Type B pancreatic cell (in vitro differentiated cells): ENCODE measurements around the gene SPOCK1. TPM values are rescaled to one million over a fixed set of nuclear protein-coding genes. Genes with fewer than 3 reads are reported as not detected.

Experiments
- DNase-seq: peaks from one replicate; pipeline ENCODE4 v3.0.0; 2021; ENCODE audit warnings: mixed read lengths; ENCODE audit not compliant: unreplicated experiment; ENCODE audit errors: extremely low spot score
- H3K27ac Mint-ChIP-seq: 2 replicates; pipeline ENCODE4 v1.8.0; 2021; ENCODE audit warnings: mild to moderate bottlenecking, mixed read lengths
- H3K27me3 Mint-ChIP-seq: 2 replicates; pipeline ENCODE4 v1.8.0; 2021; ENCODE audit warnings: mixed read lengths
- H3K36me3 Mint-ChIP-seq: 2 replicates; pipeline ENCODE4 v1.8.0; 2021; ENCODE audit warnings: mixed read lengths
- H3K4me1 Mint-ChIP-seq: one replicate; pipeline ENCODE4 v1.8.0; 2021; ENCODE audit warnings: mixed read lengths; ENCODE audit not compliant: unreplicated experiment
- H3K4me3 Mint-ChIP-seq: 2 replicates; pipeline ENCODE4 v1.8.0; 2021; ENCODE audit warnings: mild to moderate bottlenecking, mixed read lengths
- H3K9me3 Mint-ChIP-seq: 2 replicates; pipeline ENCODE4 v1.8.0; 2021; ENCODE audit warnings: mixed read lengths
- total RNA-seq: library from RNA; stranded (reverse); gene quantifications from 2 replicates; pipeline ENCODE4 v1.2.1, GENCODE V29; 2021; ENCODE audit warnings: low replicate concordance
- TF ChIP-seq, protein P1 (sequence below): fragments of 200-600 bp; sonication (generic); conservative IDR thresholded peaks from 2 replicates; pipeline ENCODE4 v1.5.0; 2021; ENCODE audit warnings: antibody characterized with exemption, mild to moderate bottlenecking

SPOCK1 gene
- total RNA-seq, 1 donor from 2014 or later, result 45.1 TPM

DNA sequence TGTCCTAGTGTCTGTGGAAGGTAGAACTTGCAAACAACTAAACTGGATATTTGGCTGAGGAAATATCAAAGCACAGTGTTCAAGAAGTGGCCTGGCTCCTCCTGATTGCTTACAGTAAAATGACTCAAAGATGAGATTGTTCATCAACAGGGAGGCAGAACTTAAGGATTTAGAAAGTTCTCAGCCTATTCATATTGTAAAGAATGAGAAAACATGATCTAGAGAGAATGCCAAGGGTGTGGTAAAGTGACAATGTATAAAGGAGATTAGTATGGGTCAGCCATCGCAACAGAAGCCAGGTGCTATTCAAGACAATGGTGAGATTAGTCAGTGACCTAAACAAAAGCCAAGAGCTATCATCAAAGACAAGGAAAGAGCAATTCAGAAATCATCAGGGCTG lies 372.3 kb downstream of the SPOCK1 start:
- peaks cover 5% of the 10 kb centered on the region for H3K36me3 Mint-ChIP-seq
- no peak overlapping the region for H3K4me3 Mint-ChIP-seq
- TF ChIP-seq, protein P1, sequence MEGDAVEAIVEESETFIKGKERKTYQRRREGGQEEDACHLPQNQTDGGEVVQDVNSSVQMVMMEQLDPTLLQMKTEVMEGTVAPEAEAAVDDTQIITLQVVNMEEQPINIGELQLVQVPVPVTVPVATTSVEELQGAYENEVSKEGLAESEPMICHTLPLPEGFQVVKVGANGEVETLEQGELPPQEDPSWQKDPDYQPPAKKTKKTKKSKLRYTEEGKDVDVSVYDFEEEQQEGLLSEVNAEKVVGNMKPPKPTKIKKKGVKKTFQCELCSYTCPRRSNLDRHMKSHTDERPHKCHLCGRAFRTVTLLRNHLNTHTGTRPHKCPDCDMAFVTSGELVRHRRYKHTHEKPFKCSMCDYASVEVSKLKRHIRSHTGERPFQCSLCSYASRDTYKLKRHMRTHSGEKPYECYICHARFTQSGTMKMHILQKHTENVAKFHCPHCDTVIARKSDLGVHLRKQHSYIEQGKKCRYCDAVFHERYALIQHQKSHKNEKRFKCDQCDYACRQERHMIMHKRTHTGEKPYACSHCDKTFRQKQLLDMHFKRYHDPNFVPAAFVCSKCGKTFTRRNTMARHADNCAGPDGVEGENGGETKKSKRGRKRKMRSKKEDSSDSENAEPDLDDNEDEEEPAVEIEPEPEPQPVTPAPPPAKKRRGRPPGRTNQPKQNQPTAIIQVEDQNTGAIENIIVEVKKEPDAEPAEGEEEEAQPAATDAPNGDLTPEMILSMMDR, result no peak
- peaks cover 15% of the 10 kb centered on the region for H3K27me3 Mint-ChIP-seq
- H3K27ac Mint-ChIP-seq, result no peak overlapping the region
- H3K4me1 Mint-ChIP-seq, result no peaks in the 10 kb centered on the region
- no peak for DNase-seq
- peaks cover 6% of the 10 kb centered on the region for H3K9me3 Mint-ChIP-seq

DNA sequence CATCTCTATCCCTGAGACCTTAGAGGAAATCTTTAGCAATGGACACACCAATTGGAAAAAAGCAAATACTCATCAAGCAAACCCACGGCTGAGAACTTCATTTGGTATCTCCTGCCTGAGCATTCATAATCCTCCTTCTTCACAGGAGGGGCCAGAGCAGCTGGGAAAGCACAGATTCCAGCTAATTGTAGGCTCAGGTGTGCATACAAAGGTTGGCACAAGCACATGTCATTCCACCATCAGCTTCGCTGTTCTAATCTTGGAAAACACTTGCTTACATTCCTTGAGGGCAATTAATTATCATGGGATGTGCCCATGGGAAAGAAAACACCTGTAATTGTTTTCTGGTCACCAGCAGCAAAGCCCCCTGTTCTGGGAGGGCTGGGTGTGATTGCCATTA lies 376.6 kb downstream of the SPOCK1 start:
- Mint-ChIP-seq H3K4me1 (peaks cover 5% of the 10 kb centered on the region), H3K36me3 (no peaks in the 10 kb centered on the region), H3K4me3 (no peak overlapping the region), H3K9me3 (no peaks in the 10 kb centered on the region), H3K27me3 (peaks cover 15% of the 10 kb centered on the region), H3K27ac (no peak overlapping the region)
- no peak for DNase-seq
- TF ChIP-seq, protein P1, result no peak

DNA sequence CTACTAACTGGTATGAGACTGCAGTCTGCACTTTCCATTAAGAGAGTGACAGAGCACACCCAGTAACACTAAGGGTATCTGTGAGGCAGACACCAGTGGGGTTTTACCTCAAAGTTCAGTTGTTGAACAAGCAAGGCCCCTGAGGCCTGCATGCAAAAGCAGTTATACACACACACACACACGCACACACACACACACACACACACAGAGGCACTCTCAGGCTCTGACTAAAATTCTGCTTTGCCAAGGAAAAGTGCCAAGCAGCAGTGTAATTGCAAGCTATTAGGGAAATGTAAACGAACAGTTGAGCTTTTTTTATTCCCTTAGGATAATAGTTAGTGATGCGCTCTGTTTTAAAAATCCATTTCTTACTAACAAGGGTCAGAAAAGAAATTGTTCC lies 377.1 kb downstream of the SPOCK1 start:
- Mint-ChIP-seq H3K36me3 (no peaks in the 10 kb centered on the region), H3K27me3 (peaks cover 16% of the 10 kb centered on the region), H3K27ac (no peak overlapping the region), H3K4me1 (peaks cover 5% of the 10 kb centered on the region), H3K4me3 (no peak overlapping the region), H3K9me3 (no peaks in the 10 kb centered on the region)
- no peak for DNase-seq
- TF ChIP-seq, protein P1, result no peak

DNA sequence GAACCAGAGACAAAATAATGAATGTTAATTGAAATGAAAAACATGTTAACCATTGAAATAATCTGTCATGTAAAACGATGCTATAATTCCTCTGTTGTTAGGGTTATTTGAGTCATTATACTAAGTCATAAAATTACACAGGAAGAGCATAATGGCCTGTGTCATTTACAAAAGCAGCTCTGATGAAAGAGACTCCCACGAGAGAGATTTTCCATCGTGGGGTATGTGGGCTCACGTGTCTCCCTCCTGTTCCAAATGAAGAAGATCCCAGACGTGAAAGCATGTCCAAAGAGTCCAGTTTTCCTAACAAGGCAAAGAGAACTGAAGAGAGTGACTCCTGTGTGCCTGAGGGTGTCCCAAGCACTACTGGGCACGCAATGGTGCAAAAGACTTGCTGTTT lies 379.8 kb downstream of the SPOCK1 start:
- TF ChIP-seq, protein P1, result no peak
- Mint-ChIP-seq H3K27me3 (peaks cover 16% of the 10 kb centered on the region), H3K36me3 (no peaks in the 10 kb centered on the region), H3K27ac (no peak overlapping the region), H3K9me3 (no peaks in the 10 kb centered on the region), H3K4me1 (peaks cover 5% of the 10 kb centered on the region), H3K4me3 (no peak overlapping the region)
- no peak for DNase-seq

DNA sequence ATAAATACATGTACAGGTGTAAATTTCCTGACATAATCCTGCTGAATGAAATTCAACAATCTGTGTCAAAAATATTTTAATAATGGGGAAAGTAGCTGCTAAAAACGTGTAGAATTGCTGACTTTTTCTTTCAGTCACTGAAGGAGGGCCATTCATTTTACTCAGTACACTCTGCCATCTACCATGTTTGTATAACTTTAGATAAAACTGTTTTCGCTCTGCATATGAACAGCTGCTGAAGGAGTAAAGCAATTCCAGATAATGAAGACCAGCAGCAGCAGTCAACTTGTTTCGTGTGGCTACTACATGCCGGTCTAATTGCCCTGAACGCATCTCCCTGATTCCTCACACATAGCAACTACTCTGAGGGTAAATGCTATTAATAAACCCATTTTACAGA lies 380.5 kb downstream of the SPOCK1 start:
- peaks cover 16% of the 10 kb centered on the region for H3K27me3 Mint-ChIP-seq
- TF ChIP-seq, protein P1, result no peak
- no peak overlapping the region for H3K27ac Mint-ChIP-seq
- H3K36me3 Mint-ChIP-seq, result no peaks in the 10 kb centered on the region
- no peaks in the 10 kb centered on the region for H3K9me3 Mint-ChIP-seq
- H3K4me1 Mint-ChIP-seq, result peaks cover 5% of the 10 kb centered on the region
- no peak for DNase-seq
- H3K4me3 Mint-ChIP-seq, result no peak overlapping the region

DNA sequence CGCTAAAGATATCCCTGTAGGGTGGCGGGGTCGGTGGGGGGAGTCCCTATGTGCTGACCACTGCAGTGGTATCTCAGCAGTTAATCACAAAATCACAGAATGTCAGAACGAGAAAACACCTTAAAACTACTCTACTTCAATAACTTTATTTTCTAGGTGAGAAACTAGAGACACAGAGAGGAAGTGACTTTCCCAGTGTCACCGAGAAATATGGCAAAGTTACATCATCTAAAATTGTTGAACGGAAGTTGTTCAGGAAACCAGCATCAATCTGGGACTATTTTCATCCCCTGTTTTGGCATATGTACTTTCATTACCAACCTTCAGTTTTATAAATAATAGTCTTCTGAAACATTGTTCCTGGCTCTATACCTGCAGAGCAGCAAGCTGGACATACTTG lies 384.0 kb downstream of the SPOCK1 start:
- TF ChIP-seq, protein P1, result no peak
- Mint-ChIP-seq H3K4me3 (no peak overlapping the region), H3K9me3 (no peaks in the 10 kb centered on the region), H3K27me3 (peaks cover 26% of the 10 kb centered on the region), H3K36me3 (no peaks in the 10 kb centered on the region), H3K27ac (no peak overlapping the region), H3K4me1 (peaks cover 5% of the 10 kb centered on the region)
- DNase-seq, result no peak
